Retinal pigment epithelial cell (primary cell): ENCODE data around the gene OSBPL6.
"Not testable (repeated sequence)": the region's sequence is repeated elsewhere in the genome, so short reads cannot be mapped to it uniquely, and the experiment has no call there.

Experiments used
- DNase-seq: peaks from one replicate; pipeline ENCODE4 v3.0.0-alpha.2; 2010; ENCODE audit warnings: low read depth
- H3K4me3 ChIP-seq: 2 replicates; pipeline ENCODE4 v1.5.1; 2011; ENCODE audit warnings: mild to moderate bottlenecking, low read length, control low read depth, moderate library complexity
- CTCF ChIP-seq: conservative IDR thresholded peaks from 2 replicates; pipeline ENCODE4 v1.5.1; 2011; ENCODE audit warnings: low read depth, low read length, control low read depth, inconsistent platforms

OSBPL6 gene

GRCh38 chr2:178193823-178194599 is at the start of gene OSBPL6:
TSS of gene OSBPL6 (plus strand) at chr2:178194512. CDS start at chr2:178306185, 111,673 bp downstream.
- peak within 1 kb of the TSS; percentile 71 for H3K4me3 ChIP-seq
- no peak for TF ChIP-seq CTCF
- DNase-seq, result no peak

GRCh38 chr2:178152033-178152432 is 42.3 kb upstream of the OSBPL6 start:
- H3K4me3 ChIP-seq, result no peak overlapping the region
- DNase-seq, result no peak
- TF ChIP-seq CTCF, result no peak

GRCh38 chr2:178152542-178152941 is 41.8 kb upstream of the OSBPL6 start:
- no peak for TF ChIP-seq CTCF
- H3K4me3 ChIP-seq, result no peak overlapping the region
- no peak for DNase-seq

GRCh38 chr2:178152977-178153376 is 41.3 kb upstream of the OSBPL6 start:
- DNase-seq, result no peak
- no peak overlapping the region for H3K4me3 ChIP-seq
- no peak for TF ChIP-seq CTCF

- not testable (repeated sequence) for H3K4me3 ChIP-seq, DNase-seq
Measured at GRCh38 chr2:178153878-178154277, 40.4 kb upstream of the OSBPL6 start.

- no peak overlapping the region for H3K4me3 ChIP-seq
- TF ChIP-seq CTCF, result no peak
- DNase-seq, result no peak
Measured at GRCh38 chr2:178155524-178155923, 38.8 kb upstream of the OSBPL6 start.

- no peak for DNase-seq
- no peak for TF ChIP-seq CTCF
- H3K4me3 ChIP-seq, result no peak overlapping the region
Measured at GRCh38 chr2:178157574-178157973, 36.7 kb upstream of the OSBPL6 start.
